ENCODE data around the gene HS6ST2. TPM values are rescaled to one million over a fixed set of nuclear protein-coding genes. Genes with fewer than 3 reads are reported as not detected.

HS6ST2 gene
- total RNA-seq, 2 donors from 2014 or later: not detected

GRCh38 chrX:132612821-132613564, 345.4 kb downstream of the HS6ST2 start:
- Histone ChIP-seq H3K4me3 (no peak overlapping the region), H3K36me3 (no peaks in the 10 kb centered on the region), H3K27me3 (replicated peaks; ENCODE audit: insufficient read depth) (no peaks in the 10 kb centered on the region), H3K9me3 (no peaks in the 10 kb centered on the region), H3K27ac (no peak overlapping the region), H3K4me1 (ENCODE audit: control insufficient read depth in 1 of 2, low read depth in 2 of 2) (no peaks in the 10 kb centered on the region)
- ATAC-seq (ENCODE audit: insufficient number of reproducible peaks, low FRiP score, low read depth) (no peak), DNase-seq (ENCODE audit: low spot score) (no peak)
- no peak for TF ChIP-seq CTCF (IDR thresholded peaks at IDR 0.05)

DNA sequence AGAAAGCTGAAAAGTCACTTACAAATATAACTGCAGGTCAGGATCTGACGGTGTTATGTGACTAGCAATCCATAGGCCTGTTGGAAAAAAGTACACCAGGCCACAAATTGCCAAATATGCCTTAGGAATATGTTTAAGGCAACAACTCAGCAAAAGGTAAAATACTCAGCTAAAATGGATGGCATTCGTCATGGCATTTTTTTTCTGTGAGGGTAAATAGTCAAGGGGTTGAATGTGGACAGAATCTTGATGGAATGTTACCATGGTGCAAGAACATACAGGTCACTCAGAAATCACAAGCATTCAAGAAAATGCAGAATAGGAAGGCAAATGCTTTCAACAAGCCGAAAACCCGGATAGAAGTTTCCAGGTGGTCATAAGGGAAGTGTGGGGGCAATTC, 347.9 kb downstream of the HS6ST2 start:
- no peak for TF ChIP-seq CTCF (IDR thresholded peaks at IDR 0.05)
- ATAC-seq (ENCODE audit: insufficient number of reproducible peaks, low FRiP score, low read depth): no peak
- Histone ChIP-seq H3K27ac (no peak overlapping the region), H3K27me3 (replicated peaks; ENCODE audit: insufficient read depth) (no peaks in the 10 kb centered on the region), H3K4me1 (ENCODE audit: control insufficient read depth in 1 of 2, low read depth in 2 of 2) (no peaks in the 10 kb centered on the region), H3K9me3 (no peaks in the 10 kb centered on the region), H3K36me3 (no peaks in the 10 kb centered on the region), H3K4me3 (no peak overlapping the region)
- DNase-seq (ENCODE audit: low spot score): no peak

GRCh38 chrX:132609362-132609848, 349.0 kb downstream of the HS6ST2 start:
- H3K27me3 ChIP-seq (replicated peaks; ENCODE audit: insufficient read depth): no peaks in the 10 kb centered on the region
- DNase-seq (ENCODE audit: low spot score) (no peak), ATAC-seq (ENCODE audit: insufficient number of reproducible peaks, low FRiP score, low read depth) (no peak)
- no peaks in the 10 kb centered on the region for H3K9me3 ChIP-seq
- no peaks in the 10 kb centered on the region for H3K4me1 ChIP-seq (ENCODE audit: control insufficient read depth in 1 of 2, low read depth in 2 of 2)
- TF ChIP-seq CTCF (IDR thresholded peaks at IDR 0.05): no peak
- H3K27ac ChIP-seq: no peak overlapping the region
- H3K36me3 ChIP-seq: no peaks in the 10 kb centered on the region
- H3K4me3 ChIP-seq: no peak overlapping the region

DNA sequence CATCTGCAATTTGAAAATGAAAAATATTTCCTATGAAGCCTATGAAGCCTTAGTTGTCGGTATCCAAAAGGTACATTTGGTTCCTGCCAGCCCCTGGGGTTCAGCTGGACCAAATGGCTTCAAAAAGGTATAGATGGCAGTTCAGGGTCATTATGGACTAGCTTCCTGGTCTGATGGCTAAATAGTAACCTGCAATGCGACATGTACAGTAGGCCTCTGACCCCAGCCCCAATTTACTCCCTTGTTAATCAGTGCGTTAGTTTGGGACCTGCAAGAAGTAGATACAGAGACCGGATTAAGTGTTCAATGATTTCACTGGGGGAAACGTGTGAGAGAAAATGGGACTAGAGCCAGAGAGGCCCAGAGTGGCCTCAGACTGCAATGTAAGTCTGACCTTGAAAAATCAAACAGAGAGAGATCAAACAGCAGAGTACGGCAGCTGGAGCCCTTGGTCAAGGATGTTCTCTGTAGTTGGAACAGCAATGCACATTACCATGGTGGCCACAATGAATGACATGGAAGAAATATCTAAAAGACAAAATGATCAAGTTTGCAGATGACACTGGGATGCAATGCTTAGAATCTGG, 354.6 kb downstream of the HS6ST2 start:
- no peaks in the 10 kb centered on the region for H3K9me3 ChIP-seq
- H3K4me1 ChIP-seq (ENCODE audit: control insufficient read depth in 1 of 2, low read depth in 2 of 2): no peaks in the 10 kb centered on the region
- no peak for TF ChIP-seq CTCF (IDR thresholded peaks at IDR 0.05)
- no peak overlapping the region for H3K4me3 ChIP-seq
- ATAC-seq (ENCODE audit: insufficient number of reproducible peaks, low FRiP score, low read depth) (no peak), DNase-seq (ENCODE audit: low spot score) (no peak)
- no peak overlapping the region for H3K27ac ChIP-seq
- no peaks in the 10 kb centered on the region for H3K36me3 ChIP-seq
- no peaks in the 10 kb centered on the region for H3K27me3 ChIP-seq (replicated peaks; ENCODE audit: insufficient read depth)

DNA sequence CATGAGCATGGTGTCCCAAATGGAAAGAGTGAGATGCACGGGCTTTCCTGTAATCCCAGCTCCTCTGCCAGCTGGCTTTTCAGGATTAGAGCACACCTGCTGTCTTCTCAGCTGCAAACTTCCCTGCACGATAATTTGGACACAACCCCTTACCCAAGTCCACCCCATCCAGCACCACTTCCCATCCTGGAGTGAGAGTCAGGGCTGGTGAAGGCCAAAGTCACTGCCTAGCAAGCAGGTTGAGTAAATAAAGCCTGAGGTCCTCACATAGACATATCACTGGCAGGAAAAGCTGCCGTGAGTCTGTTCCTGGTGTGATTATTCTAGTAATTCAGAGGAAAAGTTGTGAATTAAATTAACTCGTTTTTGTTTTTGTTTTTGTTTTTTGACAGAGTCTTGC, 355.7 kb downstream of the HS6ST2 start:
- Histone ChIP-seq H3K27me3 (replicated peaks; ENCODE audit: insufficient read depth) (no peaks in the 10 kb centered on the region), H3K9me3 (no peaks in the 10 kb centered on the region), H3K27ac (no peak overlapping the region), H3K4me3 (no peak overlapping the region), H3K4me1 (ENCODE audit: control insufficient read depth in 1 of 2, low read depth in 2 of 2) (no peaks in the 10 kb centered on the region), H3K36me3 (no peaks in the 10 kb centered on the region)
- no peak for TF ChIP-seq CTCF (IDR thresholded peaks at IDR 0.05)
- ATAC-seq (ENCODE audit: insufficient number of reproducible peaks, low FRiP score, low read depth) (no peak), DNase-seq (ENCODE audit: low spot score) (no peak)

Measured in thoracic aorta (tissue), 2 donors.